Measurements from ENCODE around the gene LHX3.

Gene LHX3

DNA sequence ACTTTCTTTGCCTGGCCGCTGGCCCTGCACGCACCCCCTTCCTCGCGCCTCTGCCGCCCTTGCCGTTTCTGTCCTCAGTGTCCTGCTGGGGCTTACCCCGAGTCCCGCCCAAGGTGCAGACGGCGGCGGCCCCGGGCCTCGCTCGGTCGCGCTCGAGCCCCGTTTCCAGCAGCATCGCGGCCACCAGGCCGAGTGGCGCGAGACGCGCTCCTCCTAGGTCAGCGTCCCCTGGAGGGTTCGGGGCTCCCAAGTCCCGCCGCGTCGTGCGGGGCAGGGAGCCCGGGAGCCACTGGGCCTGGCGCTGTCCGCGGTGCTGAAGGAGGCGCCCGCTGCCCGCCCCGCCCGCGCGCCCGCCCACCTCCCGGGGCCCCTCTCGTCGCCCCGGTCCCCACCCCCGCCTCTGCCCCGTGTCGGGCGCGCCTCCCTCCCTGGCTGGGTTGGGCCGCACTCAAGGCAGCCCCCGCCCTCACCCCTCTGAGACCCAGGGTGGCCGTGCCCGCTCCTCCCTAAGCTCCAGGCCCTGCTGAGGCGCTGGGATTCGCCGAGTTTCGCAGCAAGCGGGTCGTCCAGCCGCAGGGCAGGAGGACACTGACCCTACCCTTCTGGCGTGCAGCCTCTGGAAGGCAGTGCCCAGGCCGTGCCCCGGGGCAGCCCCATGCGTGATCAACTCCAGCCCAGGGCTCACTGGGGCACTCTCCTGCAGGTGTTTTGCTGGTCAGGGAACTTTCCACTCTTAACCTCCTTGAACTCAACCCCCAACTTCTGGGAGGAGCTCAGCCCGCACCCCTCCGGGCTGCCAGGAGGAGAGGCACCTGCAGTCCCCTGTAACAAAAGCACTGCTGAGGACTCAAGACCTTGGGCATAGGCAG lies at the start of gene LHX3:
LHX3 (minus strand) TSS at position 291 of the 869 bp plus-strand sequence; CDS start at position 175, 116 bp downstream.
- DNase-seq (ENCODE audit: low read depth in 2 of 2) = peak in 1 of 2 donors; percentile 18
- TF ChIP-seq, protein P1, sequence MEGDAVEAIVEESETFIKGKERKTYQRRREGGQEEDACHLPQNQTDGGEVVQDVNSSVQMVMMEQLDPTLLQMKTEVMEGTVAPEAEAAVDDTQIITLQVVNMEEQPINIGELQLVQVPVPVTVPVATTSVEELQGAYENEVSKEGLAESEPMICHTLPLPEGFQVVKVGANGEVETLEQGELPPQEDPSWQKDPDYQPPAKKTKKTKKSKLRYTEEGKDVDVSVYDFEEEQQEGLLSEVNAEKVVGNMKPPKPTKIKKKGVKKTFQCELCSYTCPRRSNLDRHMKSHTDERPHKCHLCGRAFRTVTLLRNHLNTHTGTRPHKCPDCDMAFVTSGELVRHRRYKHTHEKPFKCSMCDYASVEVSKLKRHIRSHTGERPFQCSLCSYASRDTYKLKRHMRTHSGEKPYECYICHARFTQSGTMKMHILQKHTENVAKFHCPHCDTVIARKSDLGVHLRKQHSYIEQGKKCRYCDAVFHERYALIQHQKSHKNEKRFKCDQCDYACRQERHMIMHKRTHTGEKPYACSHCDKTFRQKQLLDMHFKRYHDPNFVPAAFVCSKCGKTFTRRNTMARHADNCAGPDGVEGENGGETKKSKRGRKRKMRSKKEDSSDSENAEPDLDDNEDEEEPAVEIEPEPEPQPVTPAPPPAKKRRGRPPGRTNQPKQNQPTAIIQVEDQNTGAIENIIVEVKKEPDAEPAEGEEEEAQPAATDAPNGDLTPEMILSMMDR (IDR thresholded peaks at IDR 0.05; ENCODE audit: low read depth, low read length) = no peak

DNA sequence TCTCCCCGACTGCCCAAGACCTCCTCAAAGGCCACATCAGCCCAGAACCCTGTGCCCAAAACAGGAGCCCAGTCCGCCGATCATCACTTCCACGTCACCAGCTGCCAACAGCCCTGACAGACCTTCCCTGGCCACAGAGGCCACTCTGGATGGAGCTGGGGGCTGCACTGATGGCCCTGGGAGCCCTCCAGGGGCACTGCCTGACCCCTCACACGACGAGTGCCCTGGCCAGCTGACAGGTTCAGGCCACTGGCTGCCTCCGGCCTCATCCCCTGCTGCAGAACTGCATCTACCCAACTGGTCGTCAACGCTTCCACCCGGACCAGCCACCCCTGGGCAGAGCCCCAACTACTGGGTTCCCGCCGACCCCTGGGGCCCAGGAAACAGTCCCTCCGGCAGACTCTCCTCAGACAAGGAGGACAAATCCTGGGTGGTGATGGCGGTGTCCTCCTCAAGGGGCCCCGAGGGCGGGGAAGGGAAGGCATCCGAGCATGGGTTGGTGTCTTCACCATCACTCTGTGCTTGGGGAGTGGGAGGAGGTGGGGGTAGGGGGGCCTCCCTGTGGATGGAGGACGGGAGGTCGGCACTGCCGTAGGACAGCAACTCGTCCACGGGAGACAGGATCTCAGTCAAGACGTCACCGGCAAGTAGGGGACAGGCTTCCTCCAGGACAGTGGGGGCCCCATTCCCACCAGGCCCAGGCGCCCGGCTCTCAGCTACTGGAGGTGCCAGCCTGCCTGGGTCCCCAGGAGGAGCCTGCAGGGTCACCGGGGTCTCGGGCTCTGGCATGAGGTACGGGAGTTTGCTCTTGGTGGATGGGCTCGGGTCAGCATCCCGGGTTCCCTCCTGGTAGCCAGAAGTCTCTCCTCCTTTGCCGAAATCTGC lies 48.6 kb upstream of the LHX3 start:
- TF ChIP-seq, protein P1 (IDR thresholded peaks at IDR 0.05; ENCODE audit: low read depth, low read length) = no peak
- DNase-seq (ENCODE audit: low read depth in 2 of 2) = no peak

More for the DNA sequence above, at the start of gene LHX3:
- H3K4me3 ChIP-seq (replicated peaks in 1 of 2; ENCODE audit: low read depth in 2 of 2, low read length in 2 of 2) = no peak within 1 kb of the TSS

GRCh38 chr9:136252846-136253245 lies 47.9 kb upstream of the LHX3 start:
- no peak overlapping the region for H3K4me3 ChIP-seq (replicated peaks in 1 of 2; ENCODE audit: low read depth in 2 of 2, low read length in 2 of 2)
- DNase-seq (ENCODE audit: low read depth in 2 of 2) = no peak
- TF ChIP-seq, protein P1 (IDR thresholded peaks at IDR 0.05; ENCODE audit: low read depth, low read length) = no peak

More for the DNA sequence above, 48.6 kb upstream of the LHX3 start:
- no peak overlapping the region for H3K4me3 ChIP-seq (replicated peaks in 1 of 2; ENCODE audit: low read depth in 2 of 2, low read length in 2 of 2)

- H3K4me3 ChIP-seq (replicated peaks in 1 of 2; ENCODE audit: low read depth in 2 of 2, low read length in 2 of 2) = no peak overlapping the region
- TF ChIP-seq, protein P1 (IDR thresholded peaks at IDR 0.05; ENCODE audit: low read depth, low read length) = no peak
- no peak for DNase-seq (ENCODE audit: low read depth in 2 of 2)
Measured at GRCh38 chr9:136252281-136252680, 47.4 kb upstream of the LHX3 start.

GRCh38 chr9:136251264-136252115 lies 46.6 kb upstream of the LHX3 start:
- no peak for DNase-seq (ENCODE audit: low read depth in 2 of 2)
- H3K4me3 ChIP-seq (replicated peaks in 1 of 2; ENCODE audit: low read depth in 2 of 2, low read length in 2 of 2) = no peak overlapping the region
- TF ChIP-seq, protein P1 (IDR thresholded peaks at IDR 0.05; ENCODE audit: low read depth, low read length) = no peak

DNA sequence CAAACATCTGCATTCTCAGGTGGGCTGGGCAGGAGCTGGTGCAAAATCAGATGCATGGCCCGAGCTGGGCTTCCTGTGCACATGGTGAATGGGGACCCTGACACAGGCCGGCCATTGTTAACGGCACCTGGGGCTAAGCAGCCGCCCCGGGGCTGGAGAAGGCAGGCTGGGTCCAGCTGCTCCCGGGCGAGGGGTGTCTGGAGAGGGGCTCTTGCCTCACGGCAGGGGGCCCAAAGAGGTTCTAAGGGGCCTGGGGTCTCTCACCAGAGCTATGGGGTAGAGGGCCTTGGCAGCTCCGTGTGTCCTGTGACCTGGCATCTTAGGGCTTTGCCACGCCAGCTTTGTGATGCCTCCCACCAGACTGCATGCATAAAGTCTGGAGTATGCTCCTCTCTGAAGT lies 45.7 kb upstream of the LHX3 start:
- H3K4me3 ChIP-seq (replicated peaks in 1 of 2; ENCODE audit: low read depth in 2 of 2, low read length in 2 of 2) = no peak overlapping the region
- no peak for DNase-seq (ENCODE audit: low read depth in 2 of 2)
- TF ChIP-seq, protein P1 (IDR thresholded peaks at IDR 0.05; ENCODE audit: low read depth, low read length) = no peak
